ENCODE measurements around the gene GARIN6.
A peak's percentile ranks its signal among the peaks of the same experiment; 100 is the strongest.

Gene GARIN6

DNA sequence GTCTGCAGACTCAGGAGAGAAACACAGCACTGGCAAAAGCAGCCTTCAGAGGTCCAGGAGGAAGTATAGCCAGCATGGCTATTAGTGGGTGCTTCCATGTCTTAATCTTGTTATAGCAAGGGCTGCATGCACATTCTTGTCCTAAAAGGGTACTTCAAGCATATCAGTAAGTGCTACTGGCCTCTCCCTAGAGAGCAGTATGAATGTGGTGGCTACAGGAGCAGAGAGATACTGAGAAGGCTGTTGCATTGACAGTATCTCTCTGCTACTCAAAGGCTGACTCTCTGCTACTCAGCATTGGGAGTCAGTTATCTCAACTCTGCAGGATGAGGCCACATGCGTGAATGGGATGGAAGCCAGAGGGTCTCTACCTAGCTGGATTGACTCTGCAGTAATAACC, 2.0 kb downstream of the GARIN6 start:
- H4K91ac ChIP-seq (ENCODE audit: low read depth, low read length): no peak overlapping the region
- no peak overlapping the region for H4K8ac ChIP-seq (ENCODE audit: low read depth, low read length)
- H2BK5ac ChIP-seq (ENCODE audit: low read depth, low read length, poor library complexity): no peak overlapping the region
- H3K4me2 ChIP-seq (ENCODE audit: low read length): no peak overlapping the region
- no peaks in the 10 kb centered on the region for H3K4me1 ChIP-seq (ENCODE audit: control insufficient read depth in 1 of 2, insufficient read depth in 2 of 2, low read length in 2 of 2)
- H3K9me3 ChIP-seq (ENCODE audit: insufficient read depth, low read depth, low read length): no peaks in the 10 kb centered on the region
- H3K9ac ChIP-seq (ENCODE audit: low read length): no peak overlapping the region
- H3K27me3 ChIP-seq (ENCODE audit: insufficient read depth, low read length): no peaks in the 10 kb centered on the region
- H3K79me1 ChIP-seq (ENCODE audit: low read length): no peaks in the 10 kb centered on the region
- no peak overlapping the region for H3K4me3 ChIP-seq (ENCODE audit: low read depth, low read length)
- no peak overlapping the region for H3K27ac ChIP-seq (ENCODE audit: low read depth, low read length)
- no CpG with 5 or more reads among the region's 1 CpG for WGBS (ENCODE audit: extremely low coverage, insufficient coverage, insufficient read length)
- H3K79me2 ChIP-seq (ENCODE audit: control insufficient read depth, insufficient read depth, low read length, poor library complexity): no peaks in the 10 kb centered on the region
- no peak overlapping the region for H2AFZ ChIP-seq (ENCODE audit: insufficient read depth, low read length, poor library complexity)
- no peak overlapping the region for H3K23ac ChIP-seq (ENCODE audit: low read length)
- DNase-seq: no peak
- no peak overlapping the region for H3K14ac ChIP-seq (ENCODE audit: low read length)
- H4K12ac ChIP-seq (ENCODE audit: low read depth, low read length): no peak overlapping the region
- no peaks in the 10 kb centered on the region for H3K36me3 ChIP-seq (ENCODE audit: control insufficient read depth in 1 of 2, insufficient read depth in 2 of 2, low read length in 2 of 2)
- H3K18ac ChIP-seq (ENCODE audit: low read length): no peak overlapping the region
- no peak overlapping the region for H2BK12ac ChIP-seq (ENCODE audit: low read length)
- H2AK5ac ChIP-seq (ENCODE audit: low read length): no peak overlapping the region
- no peak overlapping the region for H2BK120ac ChIP-seq (ENCODE audit: insufficient read depth, low read length, poor library complexity)
- H3K4ac ChIP-seq (ENCODE audit: low read depth, low read length): no peak overlapping the region

- no CpG with 5 or more reads among the region's 1 CpG for whole genome bisulfite sequencing (ENCODE audit: extremely low coverage, insufficient coverage, insufficient read length)
- no peaks in the 10 kb centered on the region for H3K79me2 ChIP-seq (ENCODE audit: control insufficient read depth, insufficient read depth, low read length, poor library complexity)
- no peaks in the 10 kb centered on the region for H3K79me1 ChIP-seq (ENCODE audit: low read length)
- no peak overlapping the region for H4K91ac ChIP-seq (ENCODE audit: low read depth, low read length)
- H3K14ac ChIP-seq (ENCODE audit: low read length): no peak overlapping the region
- H3K4me1 ChIP-seq (ENCODE audit: control insufficient read depth in 1 of 2, insufficient read depth in 2 of 2, low read length in 2 of 2): no peaks in the 10 kb centered on the region
- H3K23ac ChIP-seq (ENCODE audit: low read length): no peak overlapping the region
- H3K4me2 ChIP-seq (ENCODE audit: low read length): no peak overlapping the region
- no peak overlapping the region for H2BK12ac ChIP-seq (ENCODE audit: low read length)
- H3K4ac ChIP-seq (ENCODE audit: low read depth, low read length): no peak overlapping the region
- H4K12ac ChIP-seq (ENCODE audit: low read depth, low read length): no peak overlapping the region
- H2AFZ ChIP-seq (ENCODE audit: insufficient read depth, low read length, poor library complexity): no peak overlapping the region
- no peak overlapping the region for H2BK120ac ChIP-seq (ENCODE audit: insufficient read depth, low read length, poor library complexity)
- H3K9ac ChIP-seq (ENCODE audit: low read length): no peak overlapping the region
- H3K27me3 ChIP-seq (ENCODE audit: insufficient read depth, low read length): no peaks in the 10 kb centered on the region
- no peak overlapping the region for H3K27ac ChIP-seq (ENCODE audit: low read depth, low read length)
- no peak overlapping the region for H3K18ac ChIP-seq (ENCODE audit: low read length)
- no peak for DNase-seq
- H3K9me3 ChIP-seq (ENCODE audit: insufficient read depth, low read depth, low read length): no peaks in the 10 kb centered on the region
- no peak overlapping the region for H4K8ac ChIP-seq (ENCODE audit: low read depth, low read length)
- no peaks in the 10 kb centered on the region for H3K36me3 ChIP-seq (ENCODE audit: control insufficient read depth in 1 of 2, insufficient read depth in 2 of 2, low read length in 2 of 2)
- no peak overlapping the region for H3K4me3 ChIP-seq (ENCODE audit: low read depth, low read length)
- no peak overlapping the region for H2BK5ac ChIP-seq (ENCODE audit: low read depth, low read length, poor library complexity)
- no peak overlapping the region for H2AK5ac ChIP-seq (ENCODE audit: low read length)
Measured at GRCh38 chr12:99658671-99659349, 11.3 kb downstream of the GARIN6 start.

GRCh38 chr12:99670635-99671034, 23.1 kb downstream of the GARIN6 start:
- peak; percentile 4 to 19 for DNase-seq
- Histone ChIP-seq H3K79me2 (ENCODE audit: control insufficient read depth, insufficient read depth, low read length, poor library complexity) (no peaks in the 10 kb centered on the region), H4K91ac (ENCODE audit: low read depth, low read length) (no peak overlapping the region), H3K79me1 (ENCODE audit: low read length) (no peaks in the 10 kb centered on the region), H2BK120ac (ENCODE audit: insufficient read depth, low read length, poor library complexity) (no peak overlapping the region), H3K4ac (ENCODE audit: low read depth, low read length) (no peak overlapping the region), H2AFZ (ENCODE audit: insufficient read depth, low read length, poor library complexity) (no peak overlapping the region), H4K12ac (ENCODE audit: low read depth, low read length) (no peak overlapping the region), H3K23ac (ENCODE audit: low read length) (no peak overlapping the region), H2AK5ac (ENCODE audit: low read length) (no peak overlapping the region), H3K4me1 (ENCODE audit: control insufficient read depth in 1 of 2, insufficient read depth in 2 of 2, low read length in 2 of 2) (peaks cover 2 to 3% of the 10 kb centered on the region in 2 experiments), H3K4me3 (ENCODE audit: low read depth, low read length) (no peak overlapping the region), H2BK12ac (ENCODE audit: low read length) (no peak overlapping the region), H3K9me3 (ENCODE audit: insufficient read depth, low read depth, low read length) (no peaks in the 10 kb centered on the region), H3K14ac (ENCODE audit: low read length) (no peak overlapping the region), H4K8ac (ENCODE audit: low read depth, low read length) (no peak overlapping the region), H2BK5ac (ENCODE audit: low read depth, low read length, poor library complexity) (no peak overlapping the region), H3K4me2 (ENCODE audit: low read length) (no peak overlapping the region), H3K9ac (ENCODE audit: low read length) (no peak overlapping the region), H3K36me3 (ENCODE audit: control insufficient read depth in 1 of 2, insufficient read depth in 2 of 2, low read length in 2 of 2) (no peaks in the 10 kb centered on the region), H3K27ac (ENCODE audit: low read depth, low read length) (no peak overlapping the region), H3K27me3 (ENCODE audit: insufficient read depth, low read length) (no peaks in the 10 kb centered on the region), H3K18ac (ENCODE audit: low read length) (no peak overlapping the region)
- WGBS (ENCODE audit: extremely low coverage, insufficient coverage, insufficient read length): no CpG with 5 or more reads among the region's 1 CpG

DNA sequence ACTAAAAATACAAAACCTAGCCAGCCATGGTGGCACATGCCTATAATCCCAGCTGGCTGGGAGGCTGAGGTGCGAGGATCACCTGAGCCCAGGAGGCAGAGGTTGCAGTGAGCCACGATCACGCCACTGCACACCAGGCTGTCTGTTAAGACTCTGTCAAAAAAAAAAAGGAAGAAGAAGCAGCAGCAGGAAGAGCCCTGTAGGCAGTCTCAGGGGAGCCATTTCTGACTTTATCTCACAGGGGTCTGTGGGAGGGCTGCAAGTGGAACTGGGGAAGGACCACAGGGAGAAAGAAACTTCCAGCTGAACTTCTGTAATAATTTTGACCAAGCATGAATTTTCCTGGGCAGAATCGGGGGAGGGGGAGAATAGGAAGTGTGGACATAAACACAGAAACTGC, 32.7 kb downstream of the GARIN6 start:
- Histone ChIP-seq H3K36me3 (ENCODE audit: control insufficient read depth in 1 of 2, insufficient read depth in 2 of 2, low read length in 2 of 2) (no peaks in the 10 kb centered on the region), H2AK5ac (ENCODE audit: low read length) (no peak overlapping the region), H3K9me3 (ENCODE audit: insufficient read depth, low read depth, low read length) (no peaks in the 10 kb centered on the region), H3K14ac (ENCODE audit: low read length) (no peak overlapping the region), H3K23ac (ENCODE audit: low read length) (no peak overlapping the region), H4K91ac (ENCODE audit: low read depth, low read length) (no peak overlapping the region), H2BK12ac (ENCODE audit: low read length) (no peak overlapping the region), H2BK5ac (ENCODE audit: low read depth, low read length, poor library complexity) (no peak overlapping the region), H3K18ac (ENCODE audit: low read length) (no peak overlapping the region), H4K8ac (ENCODE audit: low read depth, low read length) (no peak overlapping the region), H3K4me2 (ENCODE audit: low read length) (no peak overlapping the region), H2AFZ (ENCODE audit: insufficient read depth, low read length, poor library complexity) (no peak overlapping the region), H3K4ac (ENCODE audit: low read depth, low read length) (no peak overlapping the region), H3K9ac (ENCODE audit: low read length) (no peak overlapping the region), H3K27ac (ENCODE audit: low read depth, low read length) (no peak overlapping the region), H3K27me3 (ENCODE audit: insufficient read depth, low read length) (no peaks in the 10 kb centered on the region), H3K4me1 (ENCODE audit: control insufficient read depth in 1 of 2, insufficient read depth in 2 of 2, low read length in 2 of 2) (no peaks in the 10 kb centered on the region), H3K79me1 (ENCODE audit: low read length) (no peaks in the 10 kb centered on the region), H4K12ac (ENCODE audit: low read depth, low read length) (no peak overlapping the region), H3K4me3 (ENCODE audit: low read depth, low read length) (peak overlapping the region; percentile 49), H3K79me2 (ENCODE audit: control insufficient read depth, insufficient read depth, low read length, poor library complexity) (no peaks in the 10 kb centered on the region), H2BK120ac (ENCODE audit: insufficient read depth, low read length, poor library complexity) (no peak overlapping the region)
- WGBS (ENCODE audit: extremely low coverage, insufficient coverage, insufficient read length): no CpG with 5 or more reads among the region's 4 CpGs
- DNase-seq: no peak

All from trophoblast cell (in vitro differentiated cells and primary cell).